A673 (cell line): ENCODE data around the gene ZNF385C. TPM values are rescaled to one million over a fixed set of nuclear protein-coding genes. Genes with fewer than 3 reads are reported as not detected.

ENCODE experiments used
- BruUV-seq: library from RNA; stranded (reverse); fragments of 400-500 nt; replicated peaks from 2 replicates; lab custom pipeline; 2021; lab: Mats Ljungman, UMichigan
- CTCF ChIA-PET: fragments of 300-600 bp; sonication (Branson Sonifier 250); formaldehyde crosslinking; loops from one replicate; lab custom pipeline; 2022; ENCODE audit warnings: antibody characterized with exemption; lab: Charles Lee
- POLR2A ChIA-PET: fragments of 300-600 bp; sonication (Branson Sonifier 250); formaldehyde crosslinking; loops from one replicate; lab custom pipeline; 2022; ENCODE audit warnings: antibody characterized with exemption; ENCODE audit not compliant: low non-redundant PET; lab: Charles Lee
- DNase-seq: peaks from one replicate; pipeline ENCODE4 v3.0.0-alpha.2; 2015; ENCODE audit warnings: low spot score
- H3K27ac ChIP-seq: fragments of 200-600 bp; sonication (generic); 2 replicates; pipeline ENCODE4 v1.5.1; 2016; ENCODE audit warnings: mixed run types, low read depth, mild to moderate bottlenecking, mixed read lengths, antibody characterized with exemption, low read length; ENCODE audit not compliant: poor library complexity, severe bottlenecking
- H3K27me3 ChIP-seq: fragments of 200-600 bp; sonication (generic); replicated peaks from 2 replicates; pipeline ENCODE4 v1.6.1; 2017; ENCODE audit warnings: mixed run types, low read depth, mild to moderate bottlenecking, mixed read lengths, antibody characterized with exemption, low read length; ENCODE audit not compliant: insufficient read depth, poor library complexity
- H3K36me3 ChIP-seq: fragments of 200-600 bp; sonication (generic); 2 replicates; pipeline ENCODE4 v1.6.1; 2016; ENCODE audit warnings: mixed run types, mild to moderate bottlenecking, mixed read lengths, antibody characterized with exemption, low read length; ENCODE audit not compliant: insufficient read depth, poor library complexity, severe bottlenecking
- H3K4me1 ChIP-seq: fragments of 200-600 bp; sonication (generic); 2 replicates; pipeline ENCODE4 v1.6.1; 2017; ENCODE audit warnings: mixed run types, mild to moderate bottlenecking, mixed read lengths, antibody characterized with exemption, low read length; ENCODE audit not compliant: insufficient read depth, poor library complexity, severe bottlenecking
- H3K4me3 ChIP-seq: fragments of 200-600 bp; sonication (generic); 2 replicates; pipeline ENCODE4 v1.5.1; 2016; ENCODE audit warnings: low read depth, mixed run types, mild to moderate bottlenecking, mixed read lengths, low read length; ENCODE audit not compliant: poor library complexity, severe bottlenecking
- H3K9me3 ChIP-seq: fragments of 200-600 bp; sonication (generic); 2 replicates; pipeline ENCODE4 v1.6.1; 2016; ENCODE audit warnings: mixed run types, low read depth, mild to moderate bottlenecking, mixed read lengths, antibody characterized with exemption, low read length; ENCODE audit not compliant: poor library complexity, severe bottlenecking
- CTCF ChIP-seq: fragments of 300-800, 200-600 bp; sonication (generic); conservative IDR thresholded peaks from 2 replicates; pipeline ENCODE4 v1.5.1; 2017; ENCODE audit warnings: low read depth, mild to moderate bottlenecking, antibody characterized with exemption, low read length, moderate library complexity, mixed read lengths
- EZH2 ChIP-seq: fragments of 200-600 bp; sonication (generic); IDR thresholded peaks from 2 replicates; pipeline ENCODE4 v1.6.1; 2017; ENCODE audit warnings: borderline replicate concordance, low read depth, mild to moderate bottlenecking, mixed read lengths, antibody characterized with exemption, low read length; ENCODE audit not compliant: poor library complexity, severe bottlenecking
- intact Hi-C: fragments of 100-400 bp; cut with micrococcal nuclease; formaldehyde crosslinking; loops from one replicate; pipeline ENCODE4 v1.10.0; 2022; ENCODE audit not compliant: unreplicated experiment
- total RNA-seq: library from RNA; stranded (reverse); gene quantifications from 2 replicates; pipeline ENCODE4 v1.2.3, GENCODE V29; 2021

Gene ZNF385C
- total RNA-seq, 1 experiment from 2014 or later: 0.17 TPM

- H3K27me3 ChIP-seq: no peaks in the 10 kb centered on the region
- H3K4me3 ChIP-seq: no peak overlapping the region
- BruUV-seq: no TSS peak
- peak; percentile 73 for DNase-seq
- TF ChIP-seq CTCF: peak; percentile 59
- no peak for TF ChIP-seq EZH2
- POLR2A ChIA-PET: no interaction called here
- CTCF ChIA-PET: no interaction called here
- H3K9me3 ChIP-seq: no peaks in the 10 kb centered on the region
- H3K27ac ChIP-seq: no peak overlapping the region
- no peaks in the 10 kb centered on the region for H3K4me1 ChIP-seq
- intact Hi-C loops: loop anchor here (2.0 to 5.0 kb wide), 2 partner anchors 92 to 150 kb away; partner anchors contain the start of gene CNP
- H3K36me3 ChIP-seq: peaks cover 12% of the 10 kb centered on the region
Observed at GRCh38 chr17:42116705-42117396, 18.6 kb upstream of the ZNF385C start.

- ChIA-PET POLR2A (no interaction called here), CTCF (no interaction called here)
- DNase-seq: no peak
- Histone ChIP-seq H3K36me3 (peaks cover 12% of the 10 kb centered on the region), H3K4me3 (no peak overlapping the region), H3K9me3 (no peaks in the 10 kb centered on the region), H3K27me3 (no peaks in the 10 kb centered on the region), H3K27ac (no peak overlapping the region), H3K4me1 (no peaks in the 10 kb centered on the region)
- intact Hi-C loops: no loop called here
- BruUV-seq: no TSS peak
- TF ChIP-seq EZH2: no peak
- TF ChIP-seq CTCF: no peak
Observed at GRCh38 chr17:42114118-42114517, 15.8 kb upstream of the ZNF385C start.

DNA sequence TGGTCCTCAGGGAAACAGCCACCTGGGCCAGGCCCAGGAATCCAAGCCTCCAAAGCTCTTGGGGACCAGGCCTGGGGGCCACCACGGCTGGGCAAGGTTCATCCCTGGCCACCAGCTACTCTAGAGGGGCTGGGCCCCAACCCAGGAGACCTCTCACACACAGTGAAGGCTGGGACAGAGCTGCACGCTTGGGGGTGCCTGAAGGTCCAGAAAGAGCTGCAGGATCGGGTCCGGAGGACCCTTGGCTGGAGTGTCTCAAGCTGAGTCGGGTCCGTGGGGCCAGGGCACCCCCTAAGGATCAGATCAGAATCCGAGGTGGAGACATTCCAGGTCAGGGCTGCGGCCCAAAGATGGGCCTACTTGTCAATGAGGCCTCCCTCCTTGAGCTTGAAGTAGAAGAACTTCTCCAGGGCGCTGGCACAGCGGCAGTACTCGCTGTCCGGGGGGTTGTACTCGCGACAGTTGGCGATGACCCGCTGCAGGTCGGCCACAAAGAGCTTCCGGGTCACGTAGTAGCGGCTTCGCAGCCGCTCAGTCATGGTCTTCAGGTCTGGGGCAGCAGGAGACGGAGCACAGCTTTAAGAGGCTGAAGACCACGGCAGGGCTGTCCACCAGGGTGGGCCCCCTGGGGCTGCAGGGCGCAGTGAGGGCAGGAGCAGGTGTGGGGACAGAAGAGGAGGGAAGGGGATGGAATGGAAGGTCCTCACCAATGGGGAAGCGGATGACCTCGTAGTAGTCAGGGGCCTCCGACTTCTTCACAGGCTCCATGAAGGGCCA lies 15.2 kb upstream of the ZNF385C start:
- TF ChIP-seq CTCF (no peak), EZH2 (no peak)
- H3K4me1 ChIP-seq: no peaks in the 10 kb centered on the region
- H3K27me3 ChIP-seq: no peaks in the 10 kb centered on the region
- no peak for DNase-seq
- H3K27ac ChIP-seq: no peak overlapping the region
- TSS peak; percentile 30 for BruUV-seq
- intact Hi-C loops: no loop called here
- no peaks in the 10 kb centered on the region for H3K9me3 ChIP-seq
- H3K36me3 ChIP-seq: peaks cover 12% of the 10 kb centered on the region
- CTCF ChIA-PET: no interaction called here
- POLR2A ChIA-PET: no interaction called here
- no peak overlapping the region for H3K4me3 ChIP-seq
